Naive thymus-derived CD8-positive, alpha-beta T cell (primary cell): ENCODE measurements around the gene SLC13A2. TPM values are rescaled to one million over a fixed set of nuclear protein-coding genes. Genes with fewer than 3 reads are reported as not detected.
A peak's percentile ranks its signal among the peaks of the same experiment; 100 is the strongest.

Experiments used
- ATAC-seq, 2 donors: fragments of 150-1000 bp; cut with Tn5 transposase in 1 of 2; sonication (Bioruptor Pico), chemical (Tn5 transposase) in 1 of 2; 1 replicate in 1 of 2; 2 replicates in 1 of 2; pipeline ENCODE4 v1.10.0; 2021; ENCODE audit warnings: mild to moderate bottlenecking in 2 of 2, moderate library complexity in 2 of 2
- POLR2A ChIA-PET: fragments of 350-600 bp; sonication (Branson Sonifier 250); formaldehyde crosslinking; loops from one replicate; lab custom pipeline; 2021; ENCODE audit warnings: antibody characterized with exemption; lab: Charles Lee
- DNase-seq, 10 donors: peaks; one replicate each; pipeline versions ENCODE4 v3.0.0 to v3.0.0-alpha.2; 2020 to 2022
- H3K27ac Mint-ChIP-seq, 10 donors: one replicate each; pipeline ENCODE4 v1.8.0; 2020 to 2022; ENCODE audit warnings: mild to moderate bottlenecking in 10 of 10, mixed read lengths in 10 of 10, moderate library complexity in 4 of 10, inconsistent platforms in 1 of 10
- H3K27me3 Mint-ChIP-seq, 5 donors: one replicate each; pipeline ENCODE4 v1.8.0; 2021 to 2022; ENCODE audit warnings: mixed read lengths in 5 of 5
- H3K36me3 Mint-ChIP-seq, 3 donors: one replicate each; pipeline ENCODE4 v1.8.0; 2020 to 2022; ENCODE audit warnings: mixed read lengths in 3 of 3, mild to moderate bottlenecking in 2 of 3, inconsistent platforms in 1 of 3
- H3K4me1 Mint-ChIP-seq, 4 donors: one replicate each; pipeline ENCODE4 v1.8.0; 2021 to 2022; ENCODE audit warnings: mixed read lengths in 4 of 4
- H3K4me3 Mint-ChIP-seq, 10 donors: one replicate each; pipeline ENCODE4 v1.8.0; 2020 to 2022; ENCODE audit warnings: mild to moderate bottlenecking in 10 of 10, mixed read lengths in 10 of 10, moderate library complexity in 6 of 10, inconsistent platforms in 1 of 10
- H3K9me3 Mint-ChIP-seq, 9 donors: one replicate each; pipeline ENCODE4 v1.8.0; 2020 to 2022; ENCODE audit warnings: mixed read lengths in 9 of 9, mild to moderate bottlenecking in 3 of 9, inconsistent platforms in 1 of 9, moderate library complexity in 1 of 9
- polyA plus RNA-seq, 3 donors: library from polyadenylated mRNA; unstranded; fragments of 300-500 nt; fragmentation: Illumina TruSeq; gene quantifications; one replicate each; pipeline ENCODE4 v1.2.3, GENCODE V29; 2021
- total RNA-seq, 8 experiments: library from RNA in 2 of 8; stranded (reverse) in 2 of 8; gene quantifications; one replicate each; pipeline ENCODE4 v1.2.3 and lab custom pipeline; 2021 to 2026

SLC13A2 gene
- total and polyA plus RNA-seq, 5 experiments from 2014 or later, result not detected

DNA sequence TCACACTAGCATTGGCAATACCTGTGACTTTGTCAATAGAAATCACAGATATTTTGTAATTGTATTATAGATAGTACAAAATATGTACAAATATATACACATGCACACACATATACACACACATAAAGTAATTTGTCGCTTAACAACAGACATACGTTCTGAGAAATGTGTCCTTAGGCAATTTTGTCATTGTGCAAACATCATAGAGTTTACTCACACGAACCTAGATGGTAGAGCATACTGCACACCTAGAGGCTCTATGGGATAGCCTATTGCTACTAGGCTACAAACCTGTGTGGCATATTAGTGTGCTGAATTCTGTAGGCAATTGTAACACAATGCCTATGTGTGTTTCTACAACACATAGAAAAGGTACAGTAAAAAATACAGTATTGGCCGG, 68.0 kb downstream of the SLC13A2 start:
- POLR2A ChIA-PET, result no interaction called here
- Mint-ChIP-seq H3K4me1 (peaks cover 0 to 2% (median 0%) of the 10 kb centered on the region in 4 donors), H3K36me3 (peaks cover 0 to 3% (median 0%) of the 10 kb centered on the region in 3 donors), H3K27me3 (no peaks in the 10 kb centered on the region), H3K27ac (no peak overlapping the region), H3K4me3 (no peak overlapping the region), H3K9me3 (no peaks in the 10 kb centered on the region)
- DNase-seq, result no peak
- ATAC-seq, result no peak

DNA sequence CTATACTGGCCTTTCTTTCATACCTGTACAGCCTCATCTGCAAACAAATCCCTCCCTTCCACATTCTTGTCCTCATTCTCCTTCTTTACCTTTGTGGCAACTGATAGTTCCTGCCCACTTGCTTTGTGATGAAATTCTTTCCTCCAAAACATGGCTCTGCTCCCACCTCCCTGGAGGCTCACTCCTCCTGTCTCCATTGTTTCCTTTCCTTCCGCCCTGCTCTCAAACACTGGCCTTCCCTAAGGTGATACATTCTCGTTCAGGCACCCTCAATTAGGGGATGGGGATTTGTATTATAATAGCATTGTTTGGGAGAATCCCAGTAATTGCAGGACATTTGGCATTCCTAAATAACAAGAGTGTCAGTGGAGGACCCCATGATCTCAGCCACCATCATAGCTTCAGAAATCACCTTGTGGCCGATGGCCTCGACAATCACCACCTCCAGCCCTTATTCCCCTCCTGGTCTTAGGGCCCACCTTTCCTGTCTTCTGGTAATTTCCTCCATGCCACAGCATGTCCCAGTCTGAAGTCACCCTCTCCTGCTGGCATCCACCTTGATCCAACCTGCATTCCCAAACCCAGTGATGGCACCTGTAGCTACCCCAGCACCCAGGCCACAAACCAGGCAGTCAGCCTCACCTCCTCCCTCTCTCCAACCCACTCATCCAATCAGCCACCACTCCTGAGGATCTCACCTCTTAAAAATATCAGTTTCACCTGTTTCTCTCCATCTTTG, 71.1 kb downstream of the SLC13A2 start:
- ATAC-seq (no peak), DNase-seq (no peak)
- H3K27ac Mint-ChIP-seq, result peak overlapping the region in 3 of 10 donors; percentile 13 to 67 (median 48)
- H3K4me3 Mint-ChIP-seq, result peak overlapping the region in 1 of 10 donors; percentile 65
- POLR2A ChIA-PET, result interaction anchor here (0.6 kb wide), 1 partner anchor 22 kb away, joined by 6 read pairs; no protein-coding TSS in a partner anchor
- peaks cover 0 to 3% (median 0%) of the 10 kb centered on the region in 3 donors for H3K36me3 Mint-ChIP-seq
- H3K4me1 Mint-ChIP-seq, result peaks cover 19 to 25% (median 22%) of the 10 kb centered on the region in 4 donors
- no peaks in the 10 kb centered on the region for H3K9me3 Mint-ChIP-seq
- H3K27me3 Mint-ChIP-seq, result no peaks in the 10 kb centered on the region

DNA sequence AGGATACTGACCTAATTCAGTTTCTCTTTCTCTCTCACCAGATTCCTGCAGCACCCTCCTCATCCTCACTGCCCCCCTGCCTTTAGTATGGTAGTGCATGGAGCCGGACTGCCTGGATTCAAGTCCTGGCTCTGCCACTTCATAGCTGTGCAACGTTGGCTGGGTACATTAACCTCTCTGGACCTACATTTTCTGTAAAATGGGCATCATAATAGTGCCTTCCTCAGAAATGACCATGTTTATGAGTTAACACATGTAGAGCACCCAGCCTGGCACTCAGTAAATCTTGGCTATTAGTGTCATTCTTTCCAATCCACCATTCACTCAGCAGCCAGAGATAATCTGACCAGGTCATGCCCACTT, 71.7 kb downstream of the SLC13A2 start:
- H3K9me3 Mint-ChIP-seq, result no peaks in the 10 kb centered on the region
- POLR2A ChIA-PET, result no interaction called here
- H3K36me3 Mint-ChIP-seq, result peaks cover 0 to 3% (median 0%) of the 10 kb centered on the region in 3 donors
- ATAC-seq (no peak), DNase-seq (no peak)
- peaks cover 25 to 31% (median 27%) of the 10 kb centered on the region in 4 donors for H3K4me1 Mint-ChIP-seq
- no peak overlapping the region for H3K4me3 Mint-ChIP-seq
- H3K27ac Mint-ChIP-seq, result peak overlapping the region in 3 of 10 donors; percentile 13 to 67 (median 17)
- no peaks in the 10 kb centered on the region for H3K27me3 Mint-ChIP-seq

DNA sequence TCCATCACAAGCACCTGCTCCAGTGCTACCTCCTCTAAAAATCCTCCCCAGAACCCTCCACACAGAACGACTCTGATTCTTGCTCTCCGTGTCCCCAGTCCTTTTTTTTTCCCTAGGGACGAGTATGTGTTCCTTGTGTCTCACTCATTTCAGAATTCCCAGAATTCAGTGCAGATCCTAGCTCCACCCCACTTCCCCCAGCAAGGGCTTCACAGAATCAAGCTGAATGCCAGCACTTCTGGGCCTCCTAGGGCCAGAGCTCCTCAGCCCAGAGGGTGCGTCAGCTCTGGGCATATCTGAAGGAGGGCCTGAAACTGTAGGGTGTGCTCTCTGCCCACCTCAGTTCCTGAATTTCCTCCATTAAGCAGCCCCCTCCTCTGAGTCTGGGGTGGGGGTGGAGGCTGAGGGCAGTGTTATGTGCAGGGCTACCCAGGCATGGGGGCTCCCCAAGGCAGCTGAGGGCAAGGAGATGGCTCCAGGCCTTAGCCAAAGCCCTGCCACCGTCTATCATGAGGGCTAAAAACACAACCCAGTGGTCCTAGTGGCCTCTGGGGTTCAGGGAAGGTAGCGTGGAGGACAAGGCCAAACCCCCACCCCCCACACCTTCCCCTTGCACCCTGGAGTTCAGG, 72.5 kb downstream of the SLC13A2 start:
- H3K36me3 Mint-ChIP-seq, result peaks cover 0 to 3% (median 0%) of the 10 kb centered on the region in 3 donors

DNA sequence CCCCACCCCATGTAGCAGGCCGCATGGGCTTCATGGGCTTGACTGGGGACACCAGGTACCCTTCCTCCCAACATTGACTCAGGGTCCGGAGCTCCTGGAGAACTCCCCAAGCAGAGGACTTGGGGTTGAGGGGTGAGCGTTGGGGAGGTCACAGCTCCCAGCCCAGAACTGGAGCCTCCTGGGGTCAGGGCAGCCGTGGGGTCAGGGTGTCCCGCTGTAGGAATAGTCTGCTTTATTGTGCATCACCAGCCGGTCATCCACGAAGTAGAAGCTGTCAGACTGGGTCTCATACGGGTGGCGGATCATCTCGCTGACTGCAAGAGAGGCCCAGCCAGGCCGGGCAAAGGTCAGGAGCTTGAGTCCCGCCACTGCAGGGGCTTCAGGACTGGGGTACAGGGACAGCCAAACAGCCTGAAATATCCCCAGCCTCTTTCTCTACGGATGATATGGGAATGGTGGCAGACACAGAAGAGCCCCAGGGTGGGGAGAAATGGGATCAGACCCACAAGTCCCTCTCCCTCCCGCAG, 73.7 kb downstream of the SLC13A2 start:
- POLR2A ChIA-PET, result interaction anchor here (0.6 to 7.5 kb wide), 4 partner anchors 26 to 102 kb away, joined by 3 to 81 read pairs (median 6); partner anchors contain the start of genes ALDOC, PIGS and SPAG5
- no peak for ATAC-seq
- H3K27ac Mint-ChIP-seq, result peak overlapping the region; percentile 84 to 96 (median 92)
- H3K9me3 Mint-ChIP-seq, result no peaks in the 10 kb centered on the region
- H3K4me1 Mint-ChIP-seq, result peaks cover 37 to 49% (median 46%) of the 10 kb centered on the region in 4 donors
- H3K36me3 Mint-ChIP-seq, result peaks cover 0 to 3% (median 0%) of the 10 kb centered on the region in 3 donors
- no peak for DNase-seq
- peak overlapping the region in 9 of 10 donors; percentile 48 to 84 (median 69) for H3K4me3 Mint-ChIP-seq
- no peaks in the 10 kb centered on the region for H3K27me3 Mint-ChIP-seq

More for the DNA sequence above, 72.5 kb downstream of the SLC13A2 start:
- ATAC-seq (no peak), DNase-seq (no peak)
- peaks cover 29 to 38% (median 35%) of the 10 kb centered on the region in 4 donors for H3K4me1 Mint-ChIP-seq
- no peaks in the 10 kb centered on the region for H3K27me3 Mint-ChIP-seq
- no peak overlapping the region for H3K4me3 Mint-ChIP-seq
- H3K27ac Mint-ChIP-seq, result peak overlapping the region in 3 of 10 donors; percentile 34 to 61 (median 46)
- H3K9me3 Mint-ChIP-seq, result no peaks in the 10 kb centered on the region
- POLR2A ChIA-PET, result no interaction called here

Other genes starting within 250 kb of the SLC13A2 start
- 1 to 10 TPM; 5.9 to 6.2 TPM for gene TMEM97, start 154.4 kb upstream of the SLC13A2 start, total RNA-seq
- gene TMEM97, start 154.4 kb upstream of the SLC13A2 start, polyA plus RNA-seq, result 10 to 100 TPM in 1 of 3 donors, 1 to 10 TPM in 2; 7.1 to 10.1 (median 9.3) TPM
- gene IFT20, start 138.2 kb upstream of the SLC13A2 start, total RNA-seq, result 10 to 100 TPM; 32.0 to 38.0 TPM
- 10 to 100 TPM; 44.1 to 56.6 (median 54.0) TPM for gene IFT20, start 138.2 kb upstream of the SLC13A2 start, polyA plus RNA-seq
- gene TNFAIP1, start 137.9 kb upstream of the SLC13A2 start, total RNA-seq, result 10 to 100 TPM; 20.6 to 23.7 TPM
- gene TNFAIP1, start 137.9 kb upstream of the SLC13A2 start, polyA plus RNA-seq, result 1 to 10 TPM; 5.6 to 9.4 (median 7.1) TPM
- 10 to 100 TPM; 35.4 to 37.5 TPM for gene POLDIP2, start 116.1 kb upstream of the SLC13A2 start, total RNA-seq
- 10 to 100 TPM; 81.3 to 90.3 (median 85.6) TPM for gene POLDIP2, start 116.1 kb upstream of the SLC13A2 start, polyA plus RNA-seq
- not detected for gene SEBOX, start 108.4 kb upstream of the SLC13A2 start, total RNA-seq
- gene SEBOX, start 108.4 kb upstream of the SLC13A2 start, polyA plus RNA-seq, result not detected
- gene VTN, start 103.3 kb upstream of the SLC13A2 start, total RNA-seq, result under 1 TPM in 1 of 2 experiments, not detected in 1; 0.26 TPM
- gene VTN, start 103.3 kb upstream of the SLC13A2 start, polyA plus RNA-seq, result not detected
- gene SARM1, start 102.0 kb upstream of the SLC13A2 start, total RNA-seq, result 10 to 100 TPM; 31.9 to 33.2 TPM
- gene SARM1, start 102.0 kb upstream of the SLC13A2 start, polyA plus RNA-seq, result 1 to 10 TPM; 5.3 to 8.4 (median 7.0) TPM
- gene SLC46A1, start 67.4 kb upstream of the SLC13A2 start, total RNA-seq, result 1 to 10 TPM; 3.2 to 3.8 TPM
- 1 to 10 TPM; 1.0 to 2.7 (median 1.9) TPM for gene SLC46A1, start 67.4 kb upstream of the SLC13A2 start, polyA plus RNA-seq
- gene FOXN1, start 32.7 kb downstream of the SLC13A2 start, total RNA-seq, result not detected
- not detected for gene FOXN1, start 32.7 kb downstream of the SLC13A2 start, polyA plus RNA-seq
- 10 to 100 TPM; 36.6 to 43.8 TPM for gene UNC119, start 79.0 kb downstream of the SLC13A2 start, total RNA-seq
- 10 to 100 TPM; 18.4 to 27.1 (median 26.6) TPM for gene UNC119, start 79.0 kb downstream of the SLC13A2 start, polyA plus RNA-seq
- 10 to 100 TPM; 51.3 to 51.4 TPM for gene PIGS, start 97.9 kb downstream of the SLC13A2 start, total RNA-seq
- gene PIGS, start 97.9 kb downstream of the SLC13A2 start, polyA plus RNA-seq, result 10 to 100 TPM; 36.7 to 48.1 (median 42.0) TPM
- 10 to 100 TPM; 36.1 to 37.5 TPM for gene ALDOC, start 103.3 kb downstream of the SLC13A2 start, total RNA-seq
- gene ALDOC, start 103.3 kb downstream of the SLC13A2 start, polyA plus RNA-seq, result 10 to 100 TPM; 65.3 to 86.7 (median 78.9) TPM
- 10 to 100 TPM; 10.6 to 11.2 TPM for gene SPAG5, start 125.4 kb downstream of the SLC13A2 start, total RNA-seq
- 1 to 10 TPM in 1 of 3 donors, under 1 TPM in 2; 0.40 to 2.7 (median 0.81) TPM for gene SPAG5, start 125.4 kb downstream of the SLC13A2 start, polyA plus RNA-seq
- gene RSKR, start 140.5 kb downstream of the SLC13A2 start, total RNA-seq, result 10 to 100 TPM; 27.3 to 28.9 TPM
- gene RSKR, start 140.5 kb downstream of the SLC13A2 start, polyA plus RNA-seq, result under 1 TPM; 0.11 to 0.75 (median 0.24) TPM
- gene BLTP2, start 171.5 kb downstream of the SLC13A2 start, total RNA-seq, result 100 to 1,000 TPM; 137 to 149 TPM
- 10 to 100 TPM; 36.0 to 51.7 (median 36.1) TPM for gene BLTP2, start 171.5 kb downstream of the SLC13A2 start, polyA plus RNA-seq
- gene SDF2, start 188.3 kb downstream of the SLC13A2 start, total RNA-seq, result 10 to 100 TPM; 38.4 to 40.0 TPM
- gene SDF2, start 188.3 kb downstream of the SLC13A2 start, polyA plus RNA-seq, result 10 to 100 TPM; 55.8 to 76.3 (median 59.0) TPM
- 100 to 1,000 TPM in 1 of 2 experiments, 10 to 100 TPM in 1; 88.1 to 105 TPM for gene SUPT6H, start 188.6 kb downstream of the SLC13A2 start, total RNA-seq
- gene SUPT6H, start 188.6 kb downstream of the SLC13A2 start, polyA plus RNA-seq, result 10 to 100 TPM in 1 of 3 donors, 1 to 10 TPM in 2; 7.4 to 22.0 (median 10.0) TPM
- gene PROCA1, start 238.2 kb downstream of the SLC13A2 start, total RNA-seq, result 10 to 100 TPM; 16.7 to 17.3 TPM
- 1 to 10 TPM in 1 of 3 donors, under 1 TPM in 2; 0.16 to 2.0 (median 0.20) TPM for gene PROCA1, start 238.2 kb downstream of the SLC13A2 start, polyA plus RNA-seq
- gene RAB34, start 244.2 kb downstream of the SLC13A2 start, total RNA-seq, result 1 to 10 TPM; 5.0 to 5.7 TPM
- 10 to 100 TPM in 1 of 3 donors, 1 to 10 TPM in 2; 3.3 to 10.2 (median 7.7) TPM for gene RAB34, start 244.2 kb downstream of the SLC13A2 start, polyA plus RNA-seq
- gene RPL23A, start 246.3 kb downstream of the SLC13A2 start, total RNA-seq, result 1,000 to 10,000 TPM; 3,189 to 3,253 TPM
- gene RPL23A, start 246.3 kb downstream of the SLC13A2 start, polyA plus RNA-seq, result 1,000 to 10,000 TPM; 6,432 to 6,679 (median 6,593) TPM